GM21423 (cell line): ENCODE measurements around the gene SPINT2.
A peak's percentile ranks its signal among the peaks of the same experiment; 100 is the strongest.
"Not testable (repeated sequence)": the region's sequence is repeated elsewhere in the genome, so short reads cannot be mapped to it uniquely, and the experiment has no call there.

Source experiments
- ATAC-seq: cut with Tn5 transposase; IDR thresholded peaks from one replicate; pipeline ENCODE4 v1.9.1; 2021; ENCODE audit warnings: mild to moderate bottlenecking, moderate library complexity; ENCODE audit not compliant: unreplicated experiment

SPINT2 gene

DNA sequence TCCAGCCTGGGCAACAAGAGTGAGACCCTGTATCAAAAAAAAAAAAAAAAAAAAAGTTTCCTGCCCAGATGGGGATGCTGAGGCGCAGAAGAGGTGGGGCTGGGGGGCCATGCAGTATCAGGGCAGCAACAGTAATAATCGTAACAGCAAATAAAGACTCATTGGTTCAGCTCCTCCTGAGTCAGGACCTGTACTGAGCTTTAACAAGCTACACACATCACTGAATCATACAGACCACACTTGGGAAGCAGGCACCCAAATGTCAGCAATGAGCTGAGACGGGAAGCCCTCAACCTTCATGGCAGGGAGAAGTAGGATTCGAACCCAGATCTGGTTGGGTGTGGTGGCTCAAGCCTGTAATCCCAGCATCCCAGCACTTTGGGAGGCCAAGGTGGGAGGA lies 29.8 kb upstream of the SPINT2 start:
- ATAC-seq, result no peak

GRCh38 chr19:38239816-38240215 lies 24.6 kb upstream of the SPINT2 start:
- ATAC-seq, result no peak

DNA sequence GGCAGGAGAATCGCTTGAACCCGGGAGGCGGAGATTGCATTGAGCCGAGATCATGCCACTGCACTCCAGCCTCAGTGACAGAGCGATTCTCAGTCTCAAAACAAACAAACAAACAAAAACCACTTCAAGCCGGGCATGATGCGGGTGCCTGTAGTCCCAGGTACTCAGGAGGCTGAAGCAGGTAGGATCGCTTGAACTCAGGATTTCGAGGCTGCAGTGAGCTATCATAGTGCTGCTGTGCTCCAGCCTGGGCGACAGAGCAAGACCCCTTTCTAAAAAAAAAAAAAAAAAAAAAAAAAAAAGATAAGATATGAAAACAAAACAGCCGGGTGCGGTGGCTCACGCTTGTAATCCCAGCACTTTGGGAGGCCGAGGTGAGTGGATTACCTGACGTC lies 21.1 kb upstream of the SPINT2 start:
- no peak for ATAC-seq

GRCh38 chr19:38245826-38246498 lies 18.4 kb upstream of the SPINT2 start:
- ATAC-seq, result no peak

- no peak for ATAC-seq
Observed at GRCh38 chr19:38247126-38247525, 17.2 kb upstream of the SPINT2 start.

DNA sequence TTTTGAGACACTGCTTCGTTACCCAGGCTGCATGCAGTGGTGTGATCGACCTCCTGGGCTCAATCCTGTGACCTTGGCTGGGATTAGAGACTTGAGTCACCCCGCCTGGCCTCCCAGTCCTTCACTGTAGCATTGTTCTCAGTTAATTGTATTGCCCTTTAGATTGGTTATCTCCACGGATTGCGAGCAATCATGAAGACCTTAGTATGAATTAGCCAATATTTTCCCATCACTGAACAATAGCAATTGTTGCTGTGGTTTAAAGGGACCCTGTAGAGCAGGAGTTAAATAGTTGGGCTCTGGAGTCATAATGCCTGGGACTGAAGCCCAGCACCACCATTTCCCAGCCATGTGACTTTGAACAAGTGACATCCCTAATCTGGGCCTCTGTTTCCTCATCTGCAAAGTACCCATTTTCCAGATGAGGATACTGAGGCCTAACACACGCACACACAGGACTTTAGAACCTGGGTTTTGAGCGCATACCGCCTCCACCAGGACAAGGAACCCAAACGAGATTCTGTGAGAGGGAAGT lies 16.6 kb upstream of the SPINT2 start:
- ATAC-seq, result no peak

DNA sequence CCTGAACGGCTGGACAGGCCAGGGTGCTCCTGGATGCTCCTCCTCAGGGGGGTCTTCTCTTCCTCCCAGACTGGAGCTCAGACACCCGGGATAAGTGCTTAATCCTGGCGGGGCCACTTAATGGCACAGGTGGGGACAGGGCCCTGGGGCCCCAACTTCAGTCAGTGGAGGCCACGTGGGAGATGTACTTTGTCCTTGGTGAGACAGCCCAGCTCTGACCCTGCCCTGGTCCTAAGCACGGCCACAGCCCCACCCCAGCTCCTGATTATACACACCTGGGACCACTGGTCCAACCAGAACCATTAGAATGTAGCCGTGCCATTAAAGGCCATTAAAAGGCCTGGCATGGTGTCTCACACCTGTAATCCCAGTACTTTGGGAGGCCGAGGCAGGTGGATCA lies 16.0 kb upstream of the SPINT2 start:
- ATAC-seq, result no peak

GRCh38 chr19:38250428-38250820 lies 13.9 kb upstream of the SPINT2 start:
- ATAC-seq, result no peak

DNA sequence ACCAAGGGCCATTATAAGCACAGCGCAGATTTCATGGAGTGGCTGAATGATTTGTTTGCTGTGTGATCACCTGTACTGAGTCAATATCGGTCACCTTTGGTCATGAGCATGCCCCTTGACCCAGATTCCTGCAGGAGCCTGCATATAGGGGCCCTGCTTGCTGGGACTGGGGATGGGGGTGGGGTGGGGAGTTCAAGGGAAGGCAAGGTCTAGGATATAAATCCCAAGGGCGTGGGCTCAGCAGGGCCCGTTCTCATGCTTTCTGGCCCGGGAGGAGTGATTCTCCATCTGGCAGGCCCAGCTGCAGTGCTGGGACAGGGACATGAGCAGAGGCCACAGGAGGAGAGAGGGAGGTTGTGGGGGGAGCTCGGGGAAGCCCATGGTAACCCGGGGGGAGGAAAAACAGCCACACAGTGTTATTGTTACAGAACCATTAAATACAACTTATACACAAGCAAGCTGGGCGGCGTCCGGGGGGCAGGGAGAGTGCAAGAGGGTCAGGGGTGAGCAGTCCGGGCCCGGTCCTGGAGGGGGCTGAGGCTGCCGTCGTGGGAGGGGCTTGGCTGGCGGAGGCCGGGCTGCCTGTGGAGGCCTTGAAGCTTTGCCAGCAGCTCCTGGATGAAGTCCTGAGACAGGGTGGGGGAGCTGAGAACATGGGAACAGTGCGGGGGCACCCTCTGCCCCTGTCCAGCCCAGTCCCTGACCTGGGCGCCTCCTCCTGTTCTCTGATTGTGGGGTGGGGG lies 13.4 kb upstream of the SPINT2 start:
- ATAC-seq, result no peak

- no peak for ATAC-seq
Observed at GRCh38 chr19:38251564-38252051, 12.8 kb upstream of the SPINT2 start.

GRCh38 chr19:38252385-38252784 lies 12.0 kb upstream of the SPINT2 start:
- no peak for ATAC-seq

- no peak for ATAC-seq
Observed at GRCh38 chr19:38252941-38253691, 11.3 kb upstream of the SPINT2 start.

- ATAC-seq, result no peak
Observed at GRCh38 chr19:38253788-38254187, 10.6 kb upstream of the SPINT2 start.

DNA sequence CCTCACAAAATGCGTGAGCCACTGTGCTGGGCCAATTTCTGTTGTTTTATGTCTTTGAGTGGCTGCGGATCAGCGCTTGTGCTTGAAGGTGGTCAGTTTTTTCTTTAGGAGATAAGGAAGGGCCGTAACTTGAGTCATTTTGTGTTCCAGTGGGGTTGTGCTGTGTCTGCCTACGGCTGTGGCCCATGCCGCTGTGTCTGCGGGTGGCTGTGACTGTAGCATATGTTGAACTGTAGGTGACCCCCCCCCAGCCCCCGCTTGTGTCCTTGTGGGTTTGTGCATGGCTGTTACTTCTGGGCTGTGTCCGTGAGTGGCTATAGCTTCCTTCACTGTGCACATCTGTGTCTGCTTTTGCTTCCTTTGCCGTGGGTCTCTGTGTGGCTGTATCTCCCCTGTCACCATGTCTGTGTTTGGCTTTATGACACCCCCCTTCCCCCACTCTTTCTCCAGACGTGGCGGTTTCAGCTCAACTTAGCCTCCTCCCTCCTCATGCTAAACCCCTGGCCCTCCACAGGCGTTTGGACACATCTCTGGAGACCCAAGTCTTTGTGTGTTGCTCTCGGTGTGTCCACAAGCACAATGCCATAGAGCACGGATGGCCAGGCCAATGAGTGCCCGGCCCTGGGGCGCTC lies 8.9 kb upstream of the SPINT2 start:
- no peak for ATAC-seq

GRCh38 chr19:38261942-38262341 lies 2.4 kb upstream of the SPINT2 start:
- ATAC-seq, result not testable (repeated sequence)

GRCh38 chr19:38262585-38263268 lies 1.6 kb upstream of the SPINT2 start:
- no peak for ATAC-seq

GRCh38 chr19:38263689-38264485 lies 486 bp upstream of the SPINT2 start:
- ATAC-seq, result peak; percentile 65

- ATAC-seq, result no peak
Observed at GRCh38 chr19:38265213-38265861, 964 bp downstream of the SPINT2 start.

- no peak for ATAC-seq
Observed at GRCh38 chr19:38265921-38266429, 1.6 kb downstream of the SPINT2 start.
